C4-2B (cell line): ENCODE measurements around the gene INPP4A.

Source experiments
- CTCF ChIP-seq: fragments of 450-650 bp; conservative IDR thresholded peaks from 2 replicates; pipeline ENCODE4 v1.5.1; 2017; ENCODE audit warnings: mild to moderate bottlenecking
- ZFX ChIP-seq: fragments of 450-650 bp; IDR thresholded peaks from 2 replicates; pipeline ENCODE4 v1.6.1; 2017

- TF ChIP-seq CTCF (no peak), ZFX (no peak)
These were observed 33.5 kb downstream of the INPP4A start for GRCh38 chr2:98478088-98478551.
